KMS-11 (cell line): ENCODE measurements around the gene DNAJA2.
A peak's percentile ranks its signal among the peaks of the same experiment; 100 is the strongest.

Experiments used
- H2AFZ ChIP-seq: fragments of 200-600 bp; sonication (generic); 2 replicates; pipeline ENCODE4 v1.6.1; 2016; ENCODE audit warnings: antibody characterized with exemption, mixed run types, low read depth
- H3K27ac ChIP-seq: fragments of 200-600 bp; sonication (generic); 2 replicates; pipeline ENCODE4 v1.6.1; 2016; ENCODE audit warnings: mild to moderate bottlenecking, mixed run types
- H3K27me3 ChIP-seq: fragments of 200-600 bp; sonication (generic); 2 replicates; pipeline ENCODE4 v1.6.1; 2017; ENCODE audit warnings: mild to moderate bottlenecking, low read depth, mixed run types, moderate library complexity; ENCODE audit not compliant: insufficient read depth
- H3K36me3 ChIP-seq: fragments of 200-600 bp; sonication (generic); 2 replicates; pipeline ENCODE4 v1.6.1; 2017; ENCODE audit warnings: mild to moderate bottlenecking, mixed run types; ENCODE audit not compliant: insufficient read depth
- H3K4me1 ChIP-seq: fragments of 200-600 bp; sonication (generic); 2 replicates; pipeline ENCODE4 v1.6.1; 2016; ENCODE audit warnings: mild to moderate bottlenecking, low read depth, mixed run types; ENCODE audit not compliant: poor library complexity, severe bottlenecking
- H3K4me2 ChIP-seq: fragments of 200-600 bp; sonication (generic); 2 replicates; pipeline ENCODE4 v1.7.0; 2016; ENCODE audit warnings: mild to moderate bottlenecking, mixed run types
- H3K4me3 ChIP-seq: fragments of 200-600 bp; sonication (generic); IDR thresholded peaks from 2 replicates; pipeline ENCODE4 v1.6.1; 2017; ENCODE audit warnings: low read depth, low read length, mixed read lengths; ENCODE audit not compliant: insufficient read depth
- H3K79me2 ChIP-seq: fragments of 200-600 bp; sonication (generic); 2 replicates; pipeline ENCODE4 v1.6.1; 2016; ENCODE audit warnings: low read depth, mixed run types; ENCODE audit not compliant: insufficient read depth
- H3K9ac ChIP-seq: fragments of 200-600 bp; sonication (generic); 2 replicates; pipeline ENCODE4 v1.6.1; 2016; ENCODE audit warnings: mild to moderate bottlenecking, mixed run types
- H4K20me1 ChIP-seq: fragments of 200-600 bp; sonication (generic); 2 replicates; pipeline ENCODE4 v1.6.1; 2016; ENCODE audit warnings: mild to moderate bottlenecking, mixed run types; ENCODE audit not compliant: insufficient read depth
- TF ChIP-seq, protein P1 (sequence below): fragments of 200-600 bp; sonication (generic); conservative IDR thresholded peaks from 2 replicates; pipeline ENCODE4 v1.6.1; 2017; ENCODE audit warnings: low read depth, mild to moderate bottlenecking, antibody characterized with exemption, low read length, moderate library complexity, mixed read lengths

Gene DNAJA2

DNA sequence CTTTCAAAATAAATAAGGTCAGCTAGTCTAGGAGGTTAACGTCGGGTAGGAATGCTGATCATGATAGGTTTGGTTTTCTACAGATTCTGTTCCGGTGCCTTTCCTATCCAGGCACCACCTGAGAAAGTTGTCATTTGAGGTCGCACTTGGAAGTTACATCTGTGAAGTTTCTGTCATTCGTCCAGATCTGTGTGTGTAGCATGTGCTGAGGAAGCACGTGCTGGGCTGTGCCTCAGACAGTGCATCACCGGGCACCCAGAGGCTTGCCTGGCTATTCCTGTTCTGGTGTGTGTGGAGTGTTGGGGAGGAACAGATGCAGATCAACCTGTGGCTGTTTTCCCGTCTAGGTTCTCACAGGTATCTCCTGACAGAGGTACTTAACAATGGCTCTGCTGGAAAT is 42.6 kb downstream of the DNAJA2 start:
- no peaks in the 10 kb centered on the region for H4K20me1 ChIP-seq
- no peak overlapping the region for H3K4me2 ChIP-seq
- TF ChIP-seq, protein P1, sequence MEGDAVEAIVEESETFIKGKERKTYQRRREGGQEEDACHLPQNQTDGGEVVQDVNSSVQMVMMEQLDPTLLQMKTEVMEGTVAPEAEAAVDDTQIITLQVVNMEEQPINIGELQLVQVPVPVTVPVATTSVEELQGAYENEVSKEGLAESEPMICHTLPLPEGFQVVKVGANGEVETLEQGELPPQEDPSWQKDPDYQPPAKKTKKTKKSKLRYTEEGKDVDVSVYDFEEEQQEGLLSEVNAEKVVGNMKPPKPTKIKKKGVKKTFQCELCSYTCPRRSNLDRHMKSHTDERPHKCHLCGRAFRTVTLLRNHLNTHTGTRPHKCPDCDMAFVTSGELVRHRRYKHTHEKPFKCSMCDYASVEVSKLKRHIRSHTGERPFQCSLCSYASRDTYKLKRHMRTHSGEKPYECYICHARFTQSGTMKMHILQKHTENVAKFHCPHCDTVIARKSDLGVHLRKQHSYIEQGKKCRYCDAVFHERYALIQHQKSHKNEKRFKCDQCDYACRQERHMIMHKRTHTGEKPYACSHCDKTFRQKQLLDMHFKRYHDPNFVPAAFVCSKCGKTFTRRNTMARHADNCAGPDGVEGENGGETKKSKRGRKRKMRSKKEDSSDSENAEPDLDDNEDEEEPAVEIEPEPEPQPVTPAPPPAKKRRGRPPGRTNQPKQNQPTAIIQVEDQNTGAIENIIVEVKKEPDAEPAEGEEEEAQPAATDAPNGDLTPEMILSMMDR: no peak
- no peak overlapping the region for H3K27ac ChIP-seq
- no peaks in the 10 kb centered on the region for H3K79me2 ChIP-seq
- H3K4me3 ChIP-seq: no peak overlapping the region
- no peaks in the 10 kb centered on the region for H3K36me3 ChIP-seq
- no peak overlapping the region for H2AFZ ChIP-seq
- H3K9ac ChIP-seq: no peak overlapping the region
- H3K4me1 ChIP-seq: no peaks in the 10 kb centered on the region
- H3K27me3 ChIP-seq: no peaks in the 10 kb centered on the region

DNA sequence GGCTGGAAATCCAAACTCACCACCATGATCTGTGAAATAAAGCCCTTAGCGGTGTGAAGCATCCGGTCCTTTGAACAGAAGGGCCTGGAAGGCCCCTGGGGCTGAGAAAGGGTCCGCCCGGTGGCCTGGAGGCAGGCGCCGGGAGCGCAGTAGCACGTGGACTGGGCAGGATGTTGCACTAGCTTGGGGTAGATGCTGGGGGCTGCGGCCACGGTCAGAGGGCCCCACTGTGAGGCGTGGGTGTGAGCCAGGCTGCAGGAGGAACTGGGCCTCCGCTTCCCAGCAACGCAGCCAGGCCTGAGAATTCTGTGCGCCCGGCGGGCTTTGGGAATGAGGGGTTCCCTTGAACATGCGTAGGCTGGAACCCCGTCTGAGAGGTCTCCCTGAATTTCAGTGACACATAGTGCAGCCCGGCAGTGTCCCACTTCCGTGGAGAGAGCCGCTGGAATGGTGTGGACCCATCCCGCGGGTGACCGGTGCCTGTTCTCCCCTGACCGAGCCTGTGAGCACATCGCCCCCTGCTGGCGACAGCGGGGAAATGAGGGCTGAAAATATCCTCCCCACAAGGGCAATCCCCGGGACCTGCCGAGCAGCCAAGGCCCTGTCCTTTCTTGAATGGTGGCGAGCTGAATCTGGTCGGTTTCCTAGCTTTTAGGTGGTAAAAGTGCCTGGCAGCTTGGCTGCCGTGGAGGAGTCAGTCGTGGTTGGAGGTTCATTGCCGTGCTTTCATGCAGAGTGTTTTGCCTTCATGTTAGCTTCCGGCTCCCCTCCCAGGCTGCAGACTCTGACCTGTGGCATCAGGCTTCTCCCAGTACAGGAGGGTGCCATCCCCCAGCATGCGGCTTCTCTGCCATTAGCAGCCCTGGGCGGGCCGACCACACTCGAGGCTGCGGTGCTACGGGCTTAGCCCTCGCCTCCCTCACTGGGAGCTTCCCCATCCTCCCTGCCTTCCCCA is 43.8 kb downstream of the DNAJA2 start:
- no peak overlapping the region for H3K4me3 ChIP-seq
- H3K4me1 ChIP-seq: no peaks in the 10 kb centered on the region
- no peak overlapping the region for H3K9ac ChIP-seq
- H4K20me1 ChIP-seq: no peaks in the 10 kb centered on the region
- no peaks in the 10 kb centered on the region for H3K27me3 ChIP-seq
- no peaks in the 10 kb centered on the region for H3K79me2 ChIP-seq
- TF ChIP-seq, protein P1: peak; percentile 92
- no peaks in the 10 kb centered on the region for H3K36me3 ChIP-seq
- no peak overlapping the region for H3K27ac ChIP-seq
- no peak overlapping the region for H2AFZ ChIP-seq
- no peak overlapping the region for H3K4me2 ChIP-seq

DNA sequence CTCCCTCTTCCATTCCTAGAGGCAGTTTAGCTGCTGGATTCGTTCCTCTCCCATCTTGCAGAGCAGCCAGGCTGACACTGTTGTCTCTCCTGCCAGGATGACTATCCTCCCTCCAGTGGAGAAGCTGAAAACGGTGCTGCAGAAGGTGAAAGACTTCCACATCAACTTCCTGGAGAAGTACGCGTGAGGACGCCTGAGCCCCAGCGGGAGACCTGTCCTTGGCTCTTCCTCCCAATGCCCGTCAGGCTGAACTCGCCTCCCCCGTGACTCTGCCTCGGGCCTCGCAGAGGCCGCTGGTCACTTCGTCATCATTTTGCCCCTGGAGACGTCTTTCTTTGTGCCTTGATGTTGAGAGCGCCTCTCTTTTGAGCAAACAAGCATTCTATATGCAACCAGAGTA is 44.7 kb downstream of the DNAJA2 start:
- no peaks in the 10 kb centered on the region for H4K20me1 ChIP-seq
- no peak overlapping the region for H3K9ac ChIP-seq
- H3K4me1 ChIP-seq: no peaks in the 10 kb centered on the region
- H2AFZ ChIP-seq: no peak overlapping the region
- H3K27ac ChIP-seq: no peak overlapping the region
- TF ChIP-seq, protein P1: no peak
- no peak overlapping the region for H3K4me2 ChIP-seq
- H3K4me3 ChIP-seq: no peak overlapping the region
- H3K27me3 ChIP-seq: no peaks in the 10 kb centered on the region
- no peaks in the 10 kb centered on the region for H3K79me2 ChIP-seq
- H3K36me3 ChIP-seq: no peaks in the 10 kb centered on the region

DNA sequence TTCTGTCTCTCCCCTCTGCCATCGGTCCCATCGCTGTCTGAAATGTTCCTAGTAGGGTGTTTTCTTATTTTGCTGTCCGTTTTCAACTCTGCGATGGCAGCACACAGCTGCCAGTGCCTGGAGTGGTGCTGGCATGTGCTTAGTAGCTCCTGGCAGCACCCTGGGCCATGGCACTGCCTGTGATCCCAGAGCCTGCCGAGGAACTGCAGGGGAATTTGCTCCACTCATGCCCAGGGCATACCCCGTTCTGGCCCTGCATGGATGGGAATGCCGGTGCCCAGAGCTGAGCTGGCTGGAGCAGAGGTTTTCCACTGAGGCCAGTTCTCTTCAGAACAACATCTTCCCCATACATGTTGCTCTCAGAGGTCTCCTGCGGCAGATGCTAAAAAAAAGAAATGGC is 46.2 kb downstream of the DNAJA2 start:
- no peak overlapping the region for H3K4me3 ChIP-seq
- no peak overlapping the region for H2AFZ ChIP-seq
- H3K9ac ChIP-seq: no peak overlapping the region
- H3K79me2 ChIP-seq: no peaks in the 10 kb centered on the region
- TF ChIP-seq, protein P1: no peak
- H3K4me2 ChIP-seq: no peak overlapping the region
- no peaks in the 10 kb centered on the region for H4K20me1 ChIP-seq
- H3K4me1 ChIP-seq: no peaks in the 10 kb centered on the region
- H3K27me3 ChIP-seq: no peaks in the 10 kb centered on the region
- H3K27ac ChIP-seq: no peak overlapping the region
- no peaks in the 10 kb centered on the region for H3K36me3 ChIP-seq
